Stimulated activated CD8-positive, alpha-beta memory T cell treated with anti-CD3 and anti-CD28 coated beads, Interleukin-12 subunit alpha, Interleukin-12 subunit beta, amount 100 ng/mL, for 24 hours (primary cell): ENCODE data around the gene POLR3A.

Experiments
- DNase-seq: peaks from one replicate; pipeline ENCODE4 v3.0.0-alpha.2; 2020; ENCODE audit errors: extremely low read depth

POLR3A gene

GRCh38 chr10:77977934-77978333 is 51.4 kb downstream of the POLR3A start:
- DNase-seq: no peak

GRCh38 chr10:77977016-77977415 is 52.3 kb downstream of the POLR3A start:
- DNase-seq: no peak

GRCh38 chr10:77975086-77975666 is 54.1 kb downstream of the POLR3A start:
- no peak for DNase-seq

- DNase-seq: no peak
Observed at GRCh38 chr10:77974396-77975074, 54.8 kb downstream of the POLR3A start.

GRCh38 chr10:77973276-77973675 is 56.0 kb downstream of the POLR3A start:
- no peak for DNase-seq

GRCh38 chr10:77972148-77972547 is 57.2 kb downstream of the POLR3A start:
- no peak for DNase-seq

GRCh38 chr10:77971804-77972144 is 57.5 kb downstream of the POLR3A start:
- DNase-seq: no peak

GRCh38 chr10:77970869-77971803 is 58.2 kb downstream of the POLR3A start:
- no peak for DNase-seq

GRCh38 chr10:77969114-77969513 is 60.2 kb downstream of the POLR3A start:
- no peak for DNase-seq

- no peak for DNase-seq
Observed at GRCh38 chr10:77967611-77968022, 61.7 kb downstream of the POLR3A start.

- DNase-seq: no peak
Observed at GRCh38 chr10:77965294-77965693, 64.0 kb downstream of the POLR3A start.

GRCh38 chr10:77964811-77965210 is 64.5 kb downstream of the POLR3A start:
- no peak for DNase-seq

GRCh38 chr10:77963901-77964300 is 65.4 kb downstream of the POLR3A start:
- DNase-seq: no peak

- no peak for DNase-seq
Observed at GRCh38 chr10:77962350-77963146, 66.8 kb downstream of the POLR3A start.

GRCh38 chr10:77961668-77962067 is 67.6 kb downstream of the POLR3A start:
- no peak for DNase-seq

- no peak for DNase-seq
Observed at GRCh38 chr10:77960829-77961329, 68.4 kb downstream of the POLR3A start.

- no peak for DNase-seq
Observed at GRCh38 chr10:77959887-77960455, 69.3 kb downstream of the POLR3A start.

- no peak for DNase-seq
Observed at GRCh38 chr10:77959384-77959783, 69.9 kb downstream of the POLR3A start.

GRCh38 chr10:77955136-77955535 is 74.2 kb downstream of the POLR3A start:
- no peak for DNase-seq

- DNase-seq: no peak
Observed at GRCh38 chr10:77949167-77949566, 80.1 kb downstream of the POLR3A start.

- no peak for DNase-seq
Observed at GRCh38 chr10:77946084-77946483, 83.2 kb downstream of the POLR3A start.
